GM10266 (cell line): ENCODE measurements around the gene DNAL1.

Experiments used
- DNase-seq: peaks from one replicate; pipeline ENCODE4 v3.0.0; 2012; ENCODE audit errors: extremely low spot score
- TF ChIP-seq, protein P1 (sequence below): IDR thresholded peaks from 2 replicates; pipeline ENCODE4 v1.5.1; 2012; ENCODE audit warnings: mild to moderate bottlenecking, low read depth; ENCODE audit not compliant: control insufficient read depth, insufficient read depth; ENCODE audit errors: missing control alignments

DNAL1 gene

GRCh38 chr14:73746520-73747378, 102.0 kb downstream of the DNAL1 start:
- DNase-seq = no peak
- TF ChIP-seq, protein P1, sequence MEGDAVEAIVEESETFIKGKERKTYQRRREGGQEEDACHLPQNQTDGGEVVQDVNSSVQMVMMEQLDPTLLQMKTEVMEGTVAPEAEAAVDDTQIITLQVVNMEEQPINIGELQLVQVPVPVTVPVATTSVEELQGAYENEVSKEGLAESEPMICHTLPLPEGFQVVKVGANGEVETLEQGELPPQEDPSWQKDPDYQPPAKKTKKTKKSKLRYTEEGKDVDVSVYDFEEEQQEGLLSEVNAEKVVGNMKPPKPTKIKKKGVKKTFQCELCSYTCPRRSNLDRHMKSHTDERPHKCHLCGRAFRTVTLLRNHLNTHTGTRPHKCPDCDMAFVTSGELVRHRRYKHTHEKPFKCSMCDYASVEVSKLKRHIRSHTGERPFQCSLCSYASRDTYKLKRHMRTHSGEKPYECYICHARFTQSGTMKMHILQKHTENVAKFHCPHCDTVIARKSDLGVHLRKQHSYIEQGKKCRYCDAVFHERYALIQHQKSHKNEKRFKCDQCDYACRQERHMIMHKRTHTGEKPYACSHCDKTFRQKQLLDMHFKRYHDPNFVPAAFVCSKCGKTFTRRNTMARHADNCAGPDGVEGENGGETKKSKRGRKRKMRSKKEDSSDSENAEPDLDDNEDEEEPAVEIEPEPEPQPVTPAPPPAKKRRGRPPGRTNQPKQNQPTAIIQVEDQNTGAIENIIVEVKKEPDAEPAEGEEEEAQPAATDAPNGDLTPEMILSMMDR = no peak

- no peak for DNase-seq
- TF ChIP-seq, protein P1 = no peak
Observed at GRCh38 chr14:73747379-73748211, 102.8 kb downstream of the DNAL1 start.

- TF ChIP-seq, protein P1 = no peak
- DNase-seq = no peak
Observed at GRCh38 chr14:73748858-73749357, 104.1 kb downstream of the DNAL1 start.

GRCh38 chr14:73749706-73750530, 105.1 kb downstream of the DNAL1 start:
- DNase-seq = no peak
- TF ChIP-seq, protein P1 = no peak

DNA sequence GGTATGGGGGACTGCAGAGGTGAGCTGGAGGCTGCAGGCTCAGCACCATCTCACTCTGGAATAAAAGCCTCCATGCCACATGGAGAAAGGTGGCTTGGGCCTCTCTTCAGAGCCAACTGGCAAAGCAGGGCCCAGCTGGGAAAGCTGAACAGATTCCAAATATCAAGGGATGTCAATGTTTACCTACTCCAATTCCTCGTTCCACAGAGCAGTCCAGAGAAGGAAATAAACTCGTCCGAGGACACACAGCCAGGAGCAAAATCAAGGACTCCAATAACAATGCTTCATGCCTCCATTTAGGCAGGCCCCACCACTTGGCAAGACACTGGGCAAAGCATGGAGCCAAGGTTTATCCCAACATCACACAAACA, 105.7 kb downstream of the DNAL1 start:
- DNase-seq = no peak
- TF ChIP-seq, protein P1 = no peak

DNA sequence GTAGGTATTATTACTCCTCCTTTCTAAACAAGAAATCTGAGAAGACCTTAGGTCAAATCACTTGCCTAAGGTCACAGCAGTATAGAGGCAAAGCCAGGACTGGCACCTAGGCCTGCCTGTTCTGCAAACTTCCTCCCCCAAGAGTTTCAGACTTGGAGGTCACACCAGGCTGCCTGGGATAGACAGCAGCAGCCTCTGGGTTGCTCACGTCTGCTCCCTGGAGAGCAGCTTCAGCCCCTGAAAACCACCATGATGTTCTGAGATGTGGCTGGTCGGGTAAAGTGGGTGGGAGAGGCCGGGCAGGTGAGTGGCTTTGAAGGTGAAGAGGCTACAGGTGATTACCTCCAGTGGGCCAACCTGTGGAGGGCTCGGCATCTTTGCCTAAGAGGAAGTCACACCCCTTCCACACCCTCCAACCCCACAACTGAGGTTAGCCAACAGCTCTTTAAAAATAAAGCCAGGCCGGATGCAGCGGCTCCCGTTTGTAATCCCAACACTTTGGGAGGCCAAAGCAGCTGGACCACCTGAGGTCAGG, 106.4 kb downstream of the DNAL1 start:
- TF ChIP-seq, protein P1 = no peak
- DNase-seq = no peak
